K562 (cell line): ENCODE results near the gene COA5. TPM values are rescaled to one million over a fixed set of nuclear protein-coding genes. Genes with fewer than 3 reads are reported as not detected.

ENCODE experiments used
- CAMTA2 ChIP-seq: fragments of 250-450 bp; sonication (Bioruptor Pico); conservative IDR thresholded peaks from 2 replicates; pipeline ENCODE4 v1.5.1; 2022
- CGGBP1 ChIP-seq: fragments of 250-450 bp; sonication (Bioruptor Pico); IDR thresholded peaks from 2 replicates; pipeline ENCODE4 v1.9.0; 2021; ENCODE audit warnings: mild to moderate bottlenecking
- DPF2 ChIP-seq: fragments of 450-650 bp; IDR thresholded peaks from 2 replicates; pipeline ENCODE4 v1.6.1; 2016
- ELF1 ChIP-seq: fragments of 200-800 bp; sonication (Bioruptor generic); IDR thresholded peaks from 2 replicates; pipeline ENCODE4 v1.6.1; 2016; ENCODE audit warnings: missing genetic modification characterization, missing compliant biosample characterization
- ELK3 ChIP-seq: fragments of 450-650 bp; formaldehyde crosslinking; IDR thresholded peaks from 2 replicates; pipeline ENCODE4 v1.4.0; 2020; ENCODE audit warnings: mild to moderate bottlenecking
- HIVEP1 ChIP-seq: fragments of 250-450 bp; sonication (Bioruptor Pico); IDR thresholded peaks from 2 replicates; pipeline ENCODE4 v1.4.0; 2020; ENCODE audit warnings: mild to moderate bottlenecking
- KDM4B ChIP-seq, 2 experiments: fragments of 450-650 bp in 1 of 2; sonication (generic) in 1 of 2; IDR thresholded peaks; 2 replicates each; pipeline ENCODE4 v1.6.1; 2016 to 2017; ENCODE audit warnings: borderline replicate concordance in 2 of 2, antibody characterized with exemption in 1 of 2, low read depth in 1 of 2, mild to moderate bottlenecking in 1 of 2
- PHF20 ChIP-seq: fragments of 450-650 bp; IDR thresholded peaks from 2 replicates; pipeline ENCODE4 v1.6.1; 2018; ENCODE audit not compliant: partially characterized antibody
- PML ChIP-seq: IDR thresholded peaks from 2 replicates; pipeline ENCODE4 v1.6.1; 2012; ENCODE audit warnings: low read length, inconsistent platforms
- POLR2B ChIP-seq: fragments of 450-650 bp; IDR thresholded peaks from 2 replicates; pipeline ENCODE4 v1.6.1; 2018; ENCODE audit warnings: low read depth; ENCODE audit not compliant: partially characterized antibody
- POU5F1 ChIP-seq: fragments of 150-350 bp; IDR thresholded peaks from 2 replicates; pipeline ENCODE4 v1.6.1; 2014; ENCODE audit warnings: borderline replicate concordance, low read length, low read depth, mild to moderate bottlenecking; ENCODE audit not compliant: partially characterized antibody
- SAFB ChIP-seq: fragments of 200-400 bp; formaldehyde crosslinking; IDR thresholded peaks from 2 replicates; pipeline ENCODE4 v1.6.1; 2017; ENCODE audit warnings: low read depth, low read length, borderline replicate concordance
- YY1 ChIP-seq, 3 experiments: IDR thresholded peaks; 2 replicates each; pipeline ENCODE4 v1.6.1; 2011; ENCODE audit warnings: low read length in 2 of 3, mild to moderate bottlenecking in 2 of 3, moderate library complexity in 2 of 3, borderline replicate concordance in 1 of 3, control low read depth in 1 of 3, low read depth in 1 of 3; ENCODE audit not compliant: insufficient read depth in 3 of 3, insufficient replicate concordance in 2 of 3, control insufficient read depth in 1 of 3, insufficient read length in 1 of 3; ENCODE audit errors: extremely low read depth in 1 of 3
- ZNF165 ChIP-seq: fragments of 250-450 bp; sonication (Bioruptor Pico); IDR thresholded peaks from 2 replicates; pipeline ENCODE4 v1.4.0; 2020; ENCODE audit warnings: borderline replicate concordance
- ZNF347 ChIP-seq: fragments of 450-650 bp; formaldehyde crosslinking; IDR thresholded peaks from 2 replicates; pipeline ENCODE4 v1.4.0; 2020; ENCODE audit warnings: low read depth, mild to moderate bottlenecking, moderate library complexity
- ZNF589 ChIP-seq: fragments of 200-800 bp; sonication (Bioruptor generic); IDR thresholded peaks from 2 replicates; pipeline ENCODE4 v1.6.1; 2016; ENCODE audit warnings: low read depth, missing genetic modification characterization, missing compliant biosample characterization
- polyA plus RNA-seq, 8 experiments: library from polyadenylated mRNA; depleted of rRNA in 4 of 8; stranded (reverse) in 5 of 8; unstranded in 3 of 8; fragments of >200 nt; fragmentation: Nextera tagmentation in 2 of 8; fragmentation: Illumina TruSeq in 1 of 8; extraction: Ambion mirVana in 2 of 8; extraction: Trizol in 1 of 8; gene quantifications; 2 replicates each; pipeline versions ENCODE4 v1.2.1 to v1.2.3, GENCODE V29; 2011 to 2014; ENCODE audit warnings: inconsistent platforms in 1 of 8, missing spikeins in 1 of 8
- total RNA-seq, 7 experiments: library from RNA; depleted of rRNA in 6 of 7; stranded (reverse); fragments of >200 nt in 6 of 7; fragmentation: Illumina TruSeq in 2 of 7; extraction: Trizol in 2 of 7; gene quantifications; 2 replicates each; pipeline versions ENCODE4 v1.2.1 to v1.2.3, GENCODE V29; 2011 to 2021; ENCODE audit warnings: low replicate concordance in 1 of 7
- TF ChIP-seq, protein P1 (sequence below): conservative IDR thresholded peaks from 2 replicates; pipeline ENCODE4 v1.6.1; 2011; ENCODE audit warnings: low read depth, mild to moderate bottlenecking, low read length; ENCODE audit not compliant: control insufficient read depth
- TF ChIP-seq, protein P2 (sequence below): fragments of 450-650 bp; IDR thresholded peaks from 2 replicates; pipeline ENCODE4 v1.6.1; 2016
- TF ChIP-seq, protein P3 (sequence below): sonication (generic); formaldehyde crosslinking; IDR thresholded peaks from 2 replicates; pipeline ENCODE4 v1.8.0; 2022; ENCODE audit warnings: mild to moderate bottlenecking, missing genetic modification reagents
- TF ChIP-seq, protein P4 (sequence below): fragments of 250-450 bp; sonication (Bioruptor Pico); IDR thresholded peaks from 2 replicates; pipeline ENCODE4 v1.4.0; 2020; ENCODE audit warnings: mild to moderate bottlenecking

COA5 gene
- total and polyA plus RNA-seq, 9 of the 15 experiments (the other 6 are each of a cell fraction or from before 2014, with no cell fraction given): 17.9 to 77.6 (median 33.4) TPM

GRCh38 chr2:98608116-98608961, at the start of gene COA5, which contains the start of gene UNC50 (continued):
- TF ChIP-seq HIVEP1 (CRISPR knock-in tag) (no peak), KDM4B (IDR thresholded peaks at IDR 0.05; ENCODE audit: borderline replicate concordance in 2 of 2, low read depth in 1 of 2) (peak in 1 of 2 experiments; percentile 91; a peak in 1 of 4 replicates), ELK3 (CRISPR knock-in tag) (no peak), CAMTA2 (CRISPR knock-in tag) (0 out of 2 replicates have a peak, but pooled peaks have one; percentile 44), PML (peak; percentile 83), CGGBP1 (CRISPR knock-in tag) (0 out of 2 replicates have a peak, but pooled peaks have one; percentile 4), ELF1 (tag) (peak; percentile 85), ZNF165 (CRISPR knock-in tag) (no peak), SAFB (no peak), ZNF347 (CRISPR knock-in tag) (no peak), PHF20 (peak; percentile 95), POU5F1 (peak; percentile 72), ZNF589 (CRISPR knock-in tag) (peak; percentile 76; the same call in 1 of the 2 replicates), DPF2 (0 out of 2 replicates have a peak, but pooled peaks have one; percentile 4), POLR2B (peak; percentile 89), YY1 (IDR thresholded peaks at IDR 0.05; ENCODE audit: borderline replicate concordance in 1 of 3, control insufficient read depth in 1 of 3, extremely low read depth in 1 of 3, insufficient read depth in 3 of 3, insufficient read length in 1 of 3, insufficient replicate concordance in 2 of 3, low read depth in 1 of 3, low read length in 2 of 3) (peak in 2 of 3 experiments; percentile 77 to 84)
- TF ChIP-seq, protein P1, sequence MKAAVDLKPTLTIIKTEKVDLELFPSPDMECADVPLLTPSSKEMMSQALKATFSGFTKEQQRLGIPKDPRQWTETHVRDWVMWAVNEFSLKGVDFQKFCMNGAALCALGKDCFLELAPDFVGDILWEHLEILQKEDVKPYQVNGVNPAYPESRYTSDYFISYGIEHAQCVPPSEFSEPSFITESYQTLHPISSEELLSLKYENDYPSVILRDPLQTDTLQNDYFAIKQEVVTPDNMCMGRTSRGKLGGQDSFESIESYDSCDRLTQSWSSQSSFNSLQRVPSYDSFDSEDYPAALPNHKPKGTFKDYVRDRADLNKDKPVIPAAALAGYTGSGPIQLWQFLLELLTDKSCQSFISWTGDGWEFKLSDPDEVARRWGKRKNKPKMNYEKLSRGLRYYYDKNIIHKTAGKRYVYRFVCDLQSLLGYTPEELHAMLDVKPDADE: peak; percentile 61; the same call in 1 of the 2 replicates
- TF ChIP-seq, protein P2, sequence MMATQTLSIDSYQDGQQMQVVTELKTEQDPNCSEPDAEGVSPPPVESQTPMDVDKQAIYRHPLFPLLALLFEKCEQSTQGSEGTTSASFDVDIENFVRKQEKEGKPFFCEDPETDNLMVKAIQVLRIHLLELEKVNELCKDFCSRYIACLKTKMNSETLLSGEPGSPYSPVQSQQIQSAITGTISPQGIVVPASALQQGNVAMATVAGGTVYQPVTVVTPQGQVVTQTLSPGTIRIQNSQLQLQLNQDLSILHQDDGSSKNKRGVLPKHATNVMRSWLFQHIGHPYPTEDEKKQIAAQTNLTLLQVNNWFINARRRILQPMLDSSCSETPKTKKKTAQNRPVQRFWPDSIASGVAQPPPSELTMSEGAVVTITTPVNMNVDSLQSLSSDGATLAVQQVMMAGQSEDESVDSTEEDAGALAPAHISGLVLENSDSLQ: peak; percentile 57; the same call in 1 of the 2 replicates
- TF ChIP-seq, protein P3, sequence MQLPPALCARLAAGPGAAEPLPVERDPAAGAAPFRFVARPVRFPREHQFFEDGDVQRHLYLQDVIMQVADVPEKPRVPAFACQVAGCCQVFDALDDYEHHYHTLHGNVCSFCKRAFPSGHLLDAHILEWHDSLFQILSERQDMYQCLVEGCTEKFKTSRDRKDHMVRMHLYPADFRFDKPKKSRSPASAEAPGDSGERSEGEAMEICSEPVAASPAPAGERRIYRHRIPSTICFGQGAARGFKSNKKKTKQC (CRISPR knock-in tag): peak; percentile 67; the same call in 1 of the 2 replicates
- TF ChIP-seq, protein P4, sequence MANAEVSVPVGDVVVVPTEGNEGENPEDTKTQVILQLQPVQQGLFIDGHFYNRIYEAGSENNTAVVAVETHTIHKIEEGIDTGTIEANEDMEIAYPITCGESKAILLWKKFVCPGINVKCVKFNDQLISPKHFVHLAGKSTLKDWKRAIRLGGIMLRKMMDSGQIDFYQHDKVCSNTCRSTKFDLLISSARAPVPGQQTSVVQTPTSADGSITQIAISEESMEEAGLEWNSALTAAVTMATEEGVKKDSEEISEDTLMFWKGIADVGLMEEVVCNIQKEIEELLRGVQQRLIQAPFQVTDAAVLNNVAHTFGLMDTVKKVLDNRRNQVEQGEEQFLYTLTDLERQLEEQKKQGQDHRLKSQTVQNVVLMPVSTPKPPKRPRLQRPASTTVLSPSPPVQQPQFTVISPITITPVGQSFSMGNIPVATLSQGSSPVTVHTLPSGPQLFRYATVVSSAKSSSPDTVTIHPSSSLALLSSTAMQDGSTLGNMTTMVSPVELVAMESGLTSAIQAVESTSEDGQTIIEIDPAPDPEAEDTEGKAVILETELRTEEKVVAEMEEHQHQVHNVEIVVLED: peak; percentile 73
